Middle frontal gyrus (tissue), 1 donor: ENCODE measurements around the gene RASSF5.

Experiments used
- DNase-seq: peaks from one replicate; pipeline ENCODE4 v3.0.0-alpha.2; 2015; ENCODE audit warnings: low spot score; ENCODE audit errors: extremely low spot score

Gene RASSF5

DNA sequence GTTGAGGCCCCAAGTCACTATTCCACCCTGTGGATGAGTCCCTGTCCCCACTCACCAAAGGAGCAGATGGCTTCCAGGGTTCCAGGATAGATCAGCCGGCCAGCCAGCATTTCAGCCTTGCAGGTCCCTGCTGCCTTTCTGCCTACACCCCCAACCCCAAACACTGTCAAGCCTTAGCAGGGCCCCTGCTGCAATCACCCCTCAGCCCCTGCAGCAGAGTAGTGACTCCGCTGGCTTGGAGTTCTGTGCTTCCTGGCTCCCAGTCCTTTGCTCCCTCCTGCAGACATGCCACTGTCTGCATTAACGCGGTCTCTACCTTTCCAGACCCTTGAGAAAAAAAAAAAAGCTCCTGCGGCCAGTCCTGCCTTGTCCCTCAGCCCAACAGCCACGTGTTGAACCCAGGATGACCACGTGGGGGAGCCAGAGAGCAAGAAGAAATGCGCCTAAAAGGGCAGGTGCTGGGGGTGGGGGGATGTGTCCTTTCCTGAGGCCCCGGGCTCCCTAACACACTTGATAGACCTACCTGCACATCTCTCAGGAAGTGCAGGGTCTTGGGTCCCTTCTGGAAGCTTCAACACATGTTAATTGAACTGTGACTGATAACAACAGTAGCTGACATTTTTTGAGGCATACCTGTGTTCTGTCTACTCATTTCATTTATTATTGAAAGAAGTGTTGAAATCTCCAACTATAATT lies 37.4 kb downstream of the RASSF5 start:
- no peak for DNase-seq

DNA sequence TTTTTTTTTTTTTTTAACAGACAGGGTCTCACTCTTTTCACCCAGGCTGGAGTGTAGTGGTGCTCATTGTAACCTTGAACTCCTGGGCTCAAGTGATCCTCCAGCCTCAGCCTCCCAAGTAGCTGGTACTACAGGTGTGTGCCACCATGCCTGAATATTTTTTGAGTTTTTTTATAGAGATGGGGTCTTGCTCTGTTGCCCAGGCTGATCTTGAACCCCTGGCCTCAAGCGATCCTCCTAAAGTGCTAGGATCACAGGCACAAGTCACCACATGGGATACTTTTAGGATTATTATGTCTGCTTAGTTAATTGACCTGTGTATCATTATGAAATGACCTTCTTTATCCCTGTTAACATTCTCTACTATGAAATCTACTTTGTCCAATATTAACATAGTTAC lies 38.0 kb downstream of the RASSF5 start:
- DNase-seq = no peak

DNA sequence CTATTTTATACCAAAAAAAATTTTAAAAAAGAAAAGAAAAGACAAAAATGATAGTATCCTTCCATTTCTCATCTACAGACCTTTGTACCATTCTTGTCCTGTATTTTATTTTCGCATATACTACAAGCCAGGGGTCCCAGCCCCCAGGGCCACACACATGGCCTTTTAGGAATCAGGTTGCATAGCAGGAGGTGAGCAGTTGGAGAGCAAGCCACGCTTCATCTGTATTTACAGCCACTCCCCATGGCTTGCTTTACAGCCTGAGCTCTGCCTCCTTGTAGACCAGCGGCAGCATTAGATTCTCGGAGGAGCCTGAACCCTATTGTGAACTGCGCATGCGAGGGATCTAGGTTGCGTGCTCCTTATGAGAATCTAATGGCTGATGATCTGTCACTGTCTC lies 39.8 kb downstream of the RASSF5 start:
- no peak for DNase-seq

DNA sequence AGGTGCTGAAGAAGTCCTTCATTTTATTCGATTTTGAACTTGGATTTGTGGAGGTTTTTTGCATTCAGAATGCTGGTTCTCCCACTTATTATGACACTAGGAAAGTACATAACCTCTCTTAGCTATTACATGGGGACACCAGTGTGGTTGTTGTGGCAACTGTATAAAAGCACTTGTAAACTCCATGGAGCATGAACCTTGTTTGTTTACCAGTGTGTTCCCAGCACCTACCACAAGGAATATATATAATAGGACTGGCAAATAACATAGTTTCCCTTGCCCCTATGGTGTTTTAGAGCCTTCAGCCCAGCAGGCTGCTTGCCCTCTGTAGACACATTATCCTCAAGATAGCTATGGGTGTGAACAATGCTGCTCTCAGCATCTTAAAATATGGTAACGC lies 43.1 kb downstream of the RASSF5 start:
- no peak for DNase-seq

DNA sequence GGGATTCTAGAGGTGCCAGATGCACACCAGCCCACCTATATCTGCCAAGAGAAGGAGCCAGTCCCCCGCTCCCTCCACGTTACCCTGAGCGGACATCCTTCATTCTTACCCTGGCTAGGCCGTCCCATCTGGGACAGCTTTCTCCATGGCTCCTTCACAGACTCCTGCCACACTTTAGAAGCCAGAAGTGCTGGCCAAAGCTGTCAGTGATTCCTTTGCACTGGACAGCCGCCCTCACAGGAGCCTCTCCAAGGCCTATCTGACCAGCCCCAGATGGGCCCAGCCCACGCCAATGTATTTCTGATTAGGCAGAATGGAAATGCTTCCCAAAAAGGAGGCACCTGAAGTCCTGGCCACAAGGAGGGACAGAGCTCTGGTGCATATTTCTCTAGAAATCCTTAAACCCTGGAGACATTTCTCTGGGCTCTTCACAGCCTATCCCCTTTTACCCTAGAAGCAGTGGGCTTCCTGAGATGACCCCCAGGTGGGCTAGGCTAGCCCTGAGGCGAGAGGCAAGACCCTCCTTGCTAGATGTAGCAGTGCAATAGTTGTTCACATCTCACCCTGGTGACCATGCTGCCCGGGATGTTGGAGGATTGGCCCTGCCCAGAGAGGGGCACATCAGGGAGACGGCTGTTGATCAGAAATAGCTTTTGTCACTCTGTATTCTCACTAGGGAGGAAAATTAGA lies 44.1 kb downstream of the RASSF5 start:
- no peak for DNase-seq

DNA sequence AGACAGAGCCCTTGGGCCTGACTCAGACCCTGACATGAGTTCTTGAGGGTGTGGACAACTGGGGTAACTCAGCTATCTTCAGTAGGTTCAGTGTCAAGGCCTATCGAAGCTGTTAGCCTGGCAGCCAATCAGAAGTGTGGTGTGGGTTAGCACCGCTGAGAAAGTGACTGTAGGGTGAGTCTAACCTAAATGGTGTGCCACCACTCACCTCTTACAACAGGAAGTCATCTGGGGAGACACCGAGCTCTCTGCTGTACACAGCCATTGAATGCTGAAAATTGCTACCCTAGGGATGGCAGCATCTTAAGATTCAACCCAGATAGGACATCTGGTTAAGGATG lies 44.6 kb downstream of the RASSF5 start:
- DNase-seq = no peak

DNA sequence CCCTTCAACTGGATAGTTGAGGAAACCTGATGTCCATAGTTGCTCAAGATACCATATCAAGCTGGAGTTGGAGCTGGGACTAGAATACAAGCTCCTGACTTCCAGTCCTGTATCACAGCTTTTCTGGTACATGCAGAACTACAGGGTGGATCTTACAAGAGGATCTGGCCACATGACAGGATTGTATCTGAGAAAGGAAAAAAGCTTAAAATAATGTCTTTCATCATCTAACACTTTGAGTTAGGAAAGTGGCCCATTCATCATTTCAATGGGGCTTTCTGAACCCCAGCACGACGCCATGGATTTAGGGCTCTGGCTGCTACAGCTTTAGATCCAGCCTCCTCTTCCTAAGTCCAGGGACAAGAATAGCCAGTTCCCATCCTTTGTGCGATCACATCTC lies 46.9 kb downstream of the RASSF5 start:
- peak; percentile 48 for DNase-seq

DNA sequence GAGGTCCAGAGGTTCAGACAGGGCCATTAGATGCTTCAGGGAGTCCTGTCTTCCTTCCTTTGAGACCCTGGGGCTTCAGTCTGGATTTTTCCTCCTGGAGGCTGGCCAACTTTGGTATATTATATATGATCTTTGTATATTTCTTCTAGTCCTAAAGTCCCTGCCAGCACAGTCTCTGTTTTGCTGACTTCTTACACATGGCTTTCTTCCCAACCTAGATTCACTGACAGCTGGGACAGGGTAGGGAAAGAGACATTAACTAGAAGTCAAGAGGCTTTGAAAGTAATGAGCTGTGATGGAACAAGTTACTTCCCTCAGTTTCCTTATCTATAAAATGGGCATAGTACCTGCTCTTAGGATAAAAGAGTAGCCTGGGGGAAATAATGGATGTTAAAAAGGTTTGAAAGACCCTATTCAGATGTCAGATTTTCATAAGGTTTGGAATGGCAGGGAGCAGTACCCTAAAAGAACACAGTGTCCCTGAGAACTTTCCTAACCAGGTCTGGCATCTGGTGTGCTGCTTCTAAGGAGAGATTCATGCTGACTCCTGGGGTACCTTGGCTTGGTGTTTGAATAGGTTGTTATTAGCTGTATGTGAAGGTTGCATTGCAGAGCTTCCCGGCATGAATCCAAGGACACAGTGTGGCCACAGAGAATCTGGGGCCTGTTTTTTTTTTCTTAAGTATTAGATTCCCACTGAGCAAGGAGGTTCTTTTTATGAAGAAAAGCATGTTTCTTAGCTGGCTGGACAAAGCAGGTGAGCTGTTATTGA lies 47.6 kb downstream of the RASSF5 start:
- no peak for DNase-seq

DNA sequence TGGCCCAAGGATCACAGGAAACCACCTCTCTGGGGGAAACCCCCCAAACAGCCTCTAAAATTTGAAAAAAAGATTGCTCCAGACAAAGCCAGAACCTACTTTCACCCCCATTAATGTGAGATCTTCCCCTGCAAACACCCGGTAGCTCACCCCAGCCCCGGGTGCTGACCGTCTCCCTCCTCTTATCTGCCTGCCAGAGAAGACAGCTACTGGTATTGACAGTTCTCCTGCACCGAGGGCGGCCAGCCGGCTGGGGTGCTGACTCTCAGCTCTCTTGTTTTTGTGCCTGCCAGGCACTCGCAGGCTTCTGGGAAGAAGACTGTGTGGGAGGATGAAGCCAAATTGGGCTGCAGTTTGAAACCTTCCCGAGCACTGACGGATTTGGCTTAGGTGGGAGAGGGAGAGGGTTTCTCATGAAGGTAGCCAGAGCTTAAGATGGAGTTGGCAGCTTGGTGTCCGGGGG lies 48.2 kb downstream of the RASSF5 start:
- DNase-seq = peak; percentile 36

DNA sequence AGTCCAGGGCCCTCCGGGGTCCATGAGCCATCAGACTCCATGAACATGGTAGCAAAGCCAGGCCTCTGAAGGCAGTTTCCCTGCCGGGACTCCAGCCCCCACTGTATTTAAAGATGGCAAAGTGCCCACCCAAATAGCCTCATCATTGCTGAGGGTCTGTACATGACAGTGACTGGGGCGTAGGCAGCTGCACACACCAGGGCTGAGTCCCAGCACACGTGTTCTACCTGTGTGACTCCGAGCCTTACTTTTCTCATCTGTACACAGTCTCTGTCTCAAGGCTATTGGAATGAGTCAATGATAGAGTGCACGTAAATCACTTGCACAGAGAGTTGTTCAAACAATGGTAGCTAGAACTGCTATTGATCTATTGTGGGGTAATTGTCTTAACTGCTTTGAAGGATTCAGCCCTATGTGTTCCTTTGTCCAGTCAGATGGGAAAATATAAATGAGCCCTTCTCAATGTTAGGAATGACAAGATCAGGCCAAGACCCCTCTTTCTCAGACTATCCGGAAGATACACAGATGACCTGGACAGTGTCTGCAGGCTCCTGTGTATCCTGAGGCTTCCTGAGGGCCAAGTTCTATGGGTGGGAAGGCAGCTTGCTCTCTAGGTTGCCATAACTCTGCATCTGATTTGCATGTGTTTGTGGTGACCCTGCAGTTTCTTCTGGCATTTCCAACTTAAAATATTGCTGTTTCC lies 48.9 kb downstream of the RASSF5 start:
- no peak for DNase-seq

DNA sequence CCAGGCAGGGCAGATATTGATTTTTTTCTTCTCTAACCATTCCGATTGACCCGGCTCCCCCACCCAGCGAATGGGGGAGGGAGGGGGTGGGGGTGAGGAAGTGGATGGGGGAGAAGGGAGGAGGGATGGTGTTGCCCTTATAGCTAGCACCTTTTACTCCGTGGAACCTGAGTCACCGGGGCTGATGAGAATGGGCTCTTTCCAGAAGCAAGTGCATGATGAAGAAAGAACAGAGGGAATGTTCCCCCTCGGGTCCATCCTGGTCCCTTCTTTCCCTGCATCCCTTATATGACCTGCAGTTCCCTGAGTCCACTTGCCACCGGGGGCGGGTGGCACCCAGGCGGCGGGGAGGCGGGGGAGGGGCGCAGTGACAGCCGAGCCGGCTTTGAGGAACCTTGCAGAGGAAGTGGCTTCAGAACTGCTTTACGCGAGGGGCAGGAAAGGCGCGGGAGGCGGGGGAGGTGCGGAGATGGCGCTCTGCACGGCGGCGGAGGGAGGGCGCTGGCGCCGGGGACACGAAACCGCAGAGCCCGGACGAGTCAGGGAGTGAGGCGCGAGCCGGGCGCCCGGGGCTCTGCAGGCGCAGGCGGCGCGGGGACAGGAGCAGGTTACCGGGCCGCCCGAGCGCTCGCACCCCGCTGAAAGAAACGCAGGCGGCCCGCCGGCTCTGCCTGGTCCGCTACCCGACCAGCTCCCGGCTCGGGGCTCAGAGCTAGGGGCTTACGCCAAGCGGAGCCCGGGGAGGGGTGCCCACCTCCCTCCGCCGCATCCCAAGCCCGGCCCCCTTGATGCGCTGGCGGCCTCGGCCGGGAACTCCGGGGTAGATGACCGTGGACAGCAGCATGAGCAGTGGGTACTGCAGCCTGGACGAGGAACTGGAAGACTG lies 49.7 kb downstream of the RASSF5 start:
- DNase-seq = peak; percentile 49

DNA sequence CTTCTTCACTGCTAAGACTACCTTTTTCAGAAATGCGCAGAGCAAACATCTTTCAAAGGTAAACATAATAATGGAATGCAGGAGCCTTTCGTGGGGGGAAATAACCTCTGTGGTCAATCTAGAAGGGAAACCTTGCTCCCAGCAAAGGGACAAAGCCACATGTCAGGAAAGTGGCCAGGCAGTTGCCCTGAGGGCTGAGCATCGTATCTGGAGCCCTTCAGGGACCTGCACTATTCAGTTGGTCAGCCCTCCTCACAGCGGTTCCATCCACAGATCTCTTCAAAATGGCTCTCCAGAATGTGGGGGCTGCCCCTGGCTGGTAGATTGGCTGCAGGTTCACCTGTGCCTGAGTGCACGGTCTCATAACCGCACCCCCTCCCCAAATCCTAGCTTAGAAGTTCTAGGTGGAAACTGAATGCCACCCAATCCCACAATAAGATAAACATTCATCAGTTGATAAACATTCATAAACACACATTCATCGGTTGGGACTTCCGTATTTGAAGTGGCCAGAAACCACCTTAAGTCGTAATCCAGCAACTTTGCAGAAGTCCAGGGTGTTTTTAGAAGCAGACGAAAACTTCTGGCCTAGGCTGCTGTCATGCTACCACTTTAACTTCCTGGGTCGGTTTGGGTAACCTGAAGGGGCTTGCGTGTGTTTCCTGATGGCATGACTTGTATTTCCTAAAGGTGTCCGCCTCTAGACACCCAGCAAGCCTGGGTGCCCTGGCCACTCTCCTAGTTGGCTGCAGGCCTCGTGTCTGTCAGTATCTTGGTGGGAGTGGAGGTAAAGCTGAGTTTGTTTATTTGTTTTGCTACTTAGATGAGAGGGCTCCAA lies 50.5 kb downstream of the RASSF5 start:
- no peak for DNase-seq

DNA sequence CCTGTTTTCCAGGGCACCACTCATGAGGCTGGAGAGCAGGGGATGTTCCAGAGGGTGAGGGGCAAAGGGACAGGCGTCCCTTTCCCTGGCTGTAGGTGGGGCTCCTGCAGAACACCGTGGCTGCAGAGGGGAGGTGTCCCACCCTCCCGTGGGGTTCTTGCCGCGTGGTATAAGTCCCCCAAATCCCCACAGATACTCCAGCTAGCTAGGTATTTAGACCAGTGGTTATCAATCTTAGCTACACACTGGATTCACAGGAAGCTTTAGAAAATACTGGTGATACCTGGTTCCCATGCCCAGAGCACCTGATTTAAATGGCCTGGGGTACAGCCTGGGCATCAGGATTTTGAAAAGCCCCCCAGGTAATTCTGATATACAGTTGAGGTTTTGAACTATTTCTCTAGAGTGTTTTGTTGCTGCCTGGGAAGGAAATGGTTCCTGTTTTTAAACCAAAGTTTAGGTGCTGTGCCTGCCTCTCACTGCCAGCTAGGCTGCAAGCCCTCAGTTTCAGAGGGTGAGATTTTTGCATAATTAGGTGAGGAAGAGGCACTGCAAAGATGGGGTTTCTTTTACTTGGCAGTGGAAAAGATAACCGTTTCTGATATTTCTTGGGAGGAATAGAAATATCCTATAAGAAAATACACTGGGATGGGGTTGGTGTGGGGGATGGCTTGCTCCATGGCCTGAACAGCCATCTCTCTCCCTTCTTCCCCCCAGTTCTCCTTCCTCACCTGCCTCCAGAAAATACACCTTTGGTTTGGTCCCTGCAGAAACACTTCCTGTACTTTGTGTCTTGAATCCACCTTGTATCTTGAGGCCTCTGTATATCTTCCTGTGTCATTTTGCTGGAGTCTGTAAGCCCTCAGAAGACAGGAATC lies 51.7 kb downstream of the RASSF5 start:
- no peak for DNase-seq

DNA sequence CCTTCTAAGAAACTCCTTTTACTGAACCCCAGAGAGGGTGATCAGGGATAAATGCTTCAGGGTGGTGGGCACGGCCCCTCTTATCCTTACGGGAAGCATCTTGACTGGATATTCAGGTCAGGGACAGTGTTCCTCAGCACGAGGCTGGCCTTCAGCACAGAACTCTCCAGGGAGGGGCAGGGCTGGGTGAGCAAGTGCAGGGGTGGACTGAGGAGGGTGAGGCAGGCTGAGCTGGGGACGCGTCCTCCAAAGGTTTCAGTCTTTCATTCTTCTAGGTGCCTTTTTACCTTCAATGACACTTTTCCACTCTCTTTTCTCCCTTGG lies 52.3 kb downstream of the RASSF5 start:
- DNase-seq = no peak

DNA sequence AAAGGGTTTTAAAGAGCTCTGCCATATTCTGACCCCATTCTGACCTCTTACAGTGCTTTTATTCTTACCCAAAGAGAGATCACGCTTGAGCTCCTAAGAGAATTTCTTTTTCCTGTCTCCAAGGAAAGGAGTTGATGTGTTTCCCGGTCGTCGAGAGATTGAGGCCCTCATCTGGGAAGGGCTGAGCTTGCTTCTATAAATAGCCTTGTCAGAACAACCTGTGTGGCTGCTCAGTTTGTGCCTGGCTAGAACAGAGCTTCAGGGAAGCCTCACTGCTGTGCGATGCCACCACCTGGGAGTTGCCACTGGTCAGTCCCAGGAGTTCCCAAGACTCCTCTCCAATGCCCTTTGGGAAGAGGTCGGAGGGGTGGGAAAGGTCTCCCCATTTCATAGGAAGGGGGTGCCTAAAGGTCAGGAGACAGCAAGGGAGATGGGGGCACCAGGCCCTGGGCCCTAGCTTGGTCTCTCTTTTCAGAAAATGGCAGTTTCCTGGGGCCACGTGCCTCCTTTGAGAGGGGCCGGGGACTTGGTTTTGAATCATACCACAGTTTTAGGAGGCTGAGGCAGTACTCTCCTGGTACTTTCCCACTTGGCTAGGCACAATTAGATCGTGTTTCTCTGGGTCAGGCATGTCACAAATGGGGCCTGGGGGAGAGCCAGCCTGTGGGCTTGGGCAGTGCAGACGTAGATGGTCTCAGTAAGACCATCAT lies 52.8 kb downstream of the RASSF5 start:
- DNase-seq = no peak

DNA sequence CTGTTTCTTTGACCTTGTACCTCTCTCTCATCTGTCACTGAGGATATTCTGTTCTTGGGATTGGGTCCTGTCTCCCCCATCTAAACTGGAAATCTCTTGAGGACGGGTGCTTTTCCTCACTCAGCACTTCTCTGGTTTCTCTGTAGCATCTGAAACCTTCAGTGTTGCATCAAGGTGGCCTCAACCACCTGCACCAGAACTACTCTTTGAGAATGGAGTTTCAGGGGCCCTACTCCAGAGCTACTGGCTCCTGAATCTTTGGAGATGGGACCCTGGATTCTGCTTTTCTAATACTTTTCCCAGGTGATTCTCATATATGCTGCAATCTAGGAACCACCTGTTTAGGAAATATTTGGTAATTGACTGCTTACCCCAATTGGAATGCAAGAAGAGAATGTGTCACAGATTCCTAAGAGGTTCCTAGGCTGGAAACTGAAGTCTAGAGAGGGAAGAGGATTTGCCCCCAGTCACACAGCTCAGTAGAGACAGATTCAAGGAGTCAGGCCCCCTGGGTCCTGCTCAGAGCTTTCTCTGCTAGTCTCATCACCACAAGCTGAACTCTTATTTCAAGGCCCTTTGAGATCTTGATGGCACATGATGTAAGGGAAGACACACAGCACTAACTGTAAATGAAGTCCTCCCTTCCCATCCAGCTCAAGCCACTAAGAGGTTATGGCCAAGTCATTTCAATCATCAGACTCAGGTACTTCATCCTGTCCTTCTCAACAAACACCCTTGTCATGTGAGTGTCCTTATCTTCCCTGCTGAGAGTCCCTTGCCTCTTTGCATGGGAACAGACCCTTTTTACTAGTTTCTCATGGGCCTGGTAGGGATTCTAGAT lies 56.3 kb downstream of the RASSF5 start:
- DNase-seq = no peak

DNA sequence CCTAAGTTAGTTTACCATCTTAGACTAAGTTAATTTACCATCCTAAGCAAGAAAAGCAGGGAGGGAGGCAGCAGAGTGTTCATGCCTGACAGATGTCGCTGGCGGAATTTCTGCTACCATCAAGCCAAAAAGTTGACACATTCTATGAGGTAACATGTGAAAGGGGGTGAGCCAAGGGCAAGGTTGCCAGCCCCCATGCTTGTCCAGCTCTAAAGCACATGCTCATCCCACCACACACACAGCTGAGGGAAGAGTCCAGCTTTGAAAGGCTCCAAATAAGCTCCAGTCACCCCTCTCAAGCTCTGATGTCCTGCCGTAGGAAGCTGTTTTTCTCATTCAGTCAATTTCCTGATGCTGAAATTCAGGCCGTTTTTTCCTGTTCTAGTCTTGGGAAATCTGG lies 58.7 kb downstream of the RASSF5 start:
- no peak for DNase-seq

DNA sequence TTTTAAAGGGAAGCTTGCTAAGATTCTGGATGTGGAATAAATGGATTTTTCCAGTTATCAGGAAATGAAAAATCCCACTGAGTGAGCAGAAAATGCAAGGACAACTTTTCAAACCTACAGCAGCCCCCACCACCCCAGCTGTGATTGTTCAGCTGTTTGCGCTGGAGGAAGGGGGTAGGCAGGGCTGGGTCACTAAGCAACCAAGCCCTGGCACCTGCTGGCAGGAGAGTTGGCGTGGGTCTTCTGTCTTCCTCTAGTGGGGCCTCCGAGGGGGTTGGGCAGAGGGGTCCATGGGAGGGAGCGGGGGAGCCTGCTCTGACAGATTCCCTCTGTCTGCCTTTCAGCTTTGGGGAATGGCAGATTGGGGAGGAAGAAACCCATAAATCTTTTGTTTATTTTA lies 59.7 kb downstream of the RASSF5 start:
- no peak for DNase-seq
